Mesendoderm (in vitro differentiated cells): ENCODE results near the gene DGKI.

Experiments
- DNase-seq: peaks from one replicate; pipeline ENCODE4 v3.0.0; 2013
- H2AK5ac ChIP-seq: 2 replicates; pipeline ENCODE4 v1.6.1; 2013; ENCODE audit warnings: low read length, inconsistent platforms
- H2BK120ac ChIP-seq: 2 replicates; pipeline ENCODE4 v1.6.1; 2013; ENCODE audit warnings: low read depth, mild to moderate bottlenecking, low read length, moderate library complexity, mixed read lengths
- H2BK15ac ChIP-seq: replicated peaks from 2 replicates; pipeline ENCODE4 v1.6.1; 2013; ENCODE audit warnings: low read depth, mild to moderate bottlenecking, moderate library complexity
- H2BK5ac ChIP-seq: 2 replicates; pipeline ENCODE4 v1.6.1; 2013; ENCODE audit warnings: low read length, inconsistent platforms
- H3K18ac ChIP-seq: 2 replicates; pipeline ENCODE4 v1.6.1; 2013; ENCODE audit warnings: mild to moderate bottlenecking, low read length, mixed read lengths
- H3K23ac ChIP-seq: one replicate; pipeline ENCODE4 v1.6.1; 2013; ENCODE audit warnings: low read length
- H3K27ac ChIP-seq: 2 replicates; pipeline ENCODE4 v1.5.1; 2013; ENCODE audit warnings: low read depth, mild to moderate bottlenecking, inconsistent platforms, low read length, moderate library complexity
- H3K27me3 ChIP-seq: 2 replicates; pipeline ENCODE4 v1.6.1; 2013; ENCODE audit warnings: low read length, control low read depth, mild to moderate bottlenecking, inconsistent platforms; ENCODE audit not compliant: insufficient read depth, poor library complexity
- H3K36me3 ChIP-seq: 2 replicates; pipeline ENCODE4 v1.6.1; 2013; ENCODE audit warnings: low read length, inconsistent platforms; ENCODE audit not compliant: control insufficient read depth, insufficient read depth
- H3K4ac ChIP-seq: one replicate; pipeline ENCODE4 v1.6.1; 2013; ENCODE audit warnings: low read depth, mild to moderate bottlenecking, low read length, moderate library complexity
- H3K4me1 ChIP-seq: 2 replicates; pipeline ENCODE4 v1.6.1; 2013; ENCODE audit warnings: low read depth, low read length, inconsistent platforms; ENCODE audit not compliant: control insufficient read depth
- H3K4me2 ChIP-seq: 2 replicates; pipeline ENCODE4 v1.6.1; 2013; ENCODE audit warnings: low read length
- H3K4me3 ChIP-seq: 2 replicates; pipeline ENCODE4 v1.5.1; 2013; ENCODE audit warnings: mild to moderate bottlenecking, low read length
- H3K56ac ChIP-seq: one replicate; pipeline ENCODE4 v1.6.1; 2013; ENCODE audit warnings: low read length
- H3K79me1 ChIP-seq: 2 replicates; pipeline ENCODE4 v1.6.1; 2013; ENCODE audit warnings: low read length, inconsistent platforms
- H3K79me2 ChIP-seq: 2 replicates; pipeline ENCODE4 v1.6.1; 2013; ENCODE audit warnings: mild to moderate bottlenecking, low read length; ENCODE audit not compliant: control insufficient read depth, insufficient read depth
- H3K9ac ChIP-seq: 2 replicates; pipeline ENCODE4 v1.6.1; 2013; ENCODE audit warnings: low read length, inconsistent platforms
- H4K5ac ChIP-seq: one replicate; pipeline ENCODE4 v1.6.1; 2013; ENCODE audit warnings: low read length
- H4K8ac ChIP-seq: one replicate; pipeline ENCODE4 v1.6.1; 2013; ENCODE audit warnings: low read depth, mild to moderate bottlenecking, control low read depth, low read length, moderate library complexity
- WGBS: extraction: QIAGEN DNeasy Blood & Tissue Kit; methylation state at CpG from one replicate; pipeline ENCODE4 v1.1.7; 2013; ENCODE audit warnings: low lambda C conversion rate, missing lambda C conversion rate; ENCODE audit not compliant: insufficient coverage; ENCODE audit errors: extremely low coverage; 5-methylcytosine and 5-hydroxymethylcytosine counted together

DGKI gene

DNA sequence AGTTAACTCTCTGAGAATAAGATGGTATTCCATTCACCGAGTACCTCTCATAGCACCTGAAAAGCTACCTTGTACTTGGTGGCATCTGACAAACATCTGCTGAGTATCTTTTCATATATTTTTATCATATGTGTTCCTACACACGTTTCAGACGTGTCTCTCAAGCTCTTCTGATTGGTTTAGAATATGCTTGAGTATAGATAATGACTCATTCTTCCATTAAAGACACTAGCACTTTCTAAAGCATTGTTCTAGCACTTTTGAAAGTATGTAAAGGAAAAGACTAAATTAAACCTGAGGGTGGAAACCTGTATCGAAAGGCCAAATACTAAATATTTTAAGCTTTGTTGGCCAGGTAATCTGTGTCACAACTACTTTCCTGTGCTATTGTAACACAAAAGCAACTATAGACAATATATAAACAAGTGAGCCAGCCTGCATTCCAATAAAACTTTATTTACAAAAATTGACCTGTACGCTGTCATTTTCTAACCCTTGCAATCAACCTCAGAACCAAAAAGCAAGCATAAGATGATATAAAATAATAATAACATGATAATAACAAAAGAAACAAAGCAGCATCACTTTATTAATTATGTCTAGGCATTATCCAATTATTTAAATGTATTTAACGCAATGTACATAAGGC lies 95.3 kb downstream of the DGKI start:
- Histone ChIP-seq H2BK120ac (no peak overlapping the region), H3K56ac (no peak overlapping the region), H3K79me1 (no peaks in the 10 kb centered on the region), H2AK5ac (no peak overlapping the region), H3K4me1 (peaks cover 16% of the 10 kb centered on the region), H3K9ac (no peak overlapping the region), H3K27me3 (no peaks in the 10 kb centered on the region), H3K27ac (no peak overlapping the region), H4K5ac (no peak overlapping the region), H3K79me2 (no peaks in the 10 kb centered on the region), H3K18ac (no peak overlapping the region), H3K36me3 (no peaks in the 10 kb centered on the region), H3K23ac (no peak overlapping the region), H3K4me3 (no peak overlapping the region), H3K4ac (no peak overlapping the region), H2BK5ac (no peak overlapping the region), H4K8ac (no peak overlapping the region), H3K4me2 (no peak overlapping the region), H2BK15ac (no peak overlapping the region)
- no CpG with 5 or more reads among the region's 6 CpGs for WGBS
- no peak for DNase-seq

DNA sequence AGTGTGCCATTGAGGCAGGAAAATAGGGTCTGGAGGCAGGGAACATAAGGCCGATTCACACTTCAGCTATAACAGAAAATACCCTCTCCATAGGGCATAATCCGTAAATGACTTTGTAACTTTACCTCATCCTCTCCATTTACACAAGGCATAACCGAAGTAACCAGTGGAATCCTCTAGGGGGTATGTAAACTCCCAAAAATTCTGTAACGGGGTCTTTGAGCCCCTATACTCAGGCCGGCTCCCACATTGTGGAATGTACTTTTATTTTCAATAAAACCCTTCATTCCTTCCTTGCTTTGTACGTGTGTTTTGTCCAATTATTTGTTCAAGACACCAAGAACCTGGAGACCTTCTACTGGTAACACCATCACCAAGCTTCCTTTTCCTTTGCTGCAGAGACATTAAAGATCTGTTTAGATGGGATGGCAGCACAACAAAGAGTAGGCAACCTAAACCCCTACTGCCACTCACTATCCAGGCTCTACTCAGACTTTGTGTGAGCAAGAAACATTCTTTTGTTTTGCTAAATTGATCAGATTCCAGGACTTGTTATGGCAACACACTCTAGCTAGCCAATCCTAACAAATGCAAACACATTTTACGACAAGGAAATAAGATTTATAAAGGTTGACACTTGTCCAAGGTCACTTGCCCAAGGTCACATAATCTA lies 99.3 kb downstream of the DGKI start:
- Histone ChIP-seq H3K9ac (no peak overlapping the region), H3K79me1 (no peaks in the 10 kb centered on the region), H3K79me2 (no peaks in the 10 kb centered on the region), H2BK120ac (no peak overlapping the region), H3K4ac (no peak overlapping the region), H3K4me1 (no peaks in the 10 kb centered on the region), H4K5ac (no peak overlapping the region), H2BK15ac (no peak overlapping the region), H3K27me3 (no peaks in the 10 kb centered on the region), H3K4me3 (no peak overlapping the region), H3K23ac (no peak overlapping the region), H3K36me3 (no peaks in the 10 kb centered on the region), H2AK5ac (no peak overlapping the region), H2BK5ac (no peak overlapping the region), H3K18ac (no peak overlapping the region), H4K8ac (no peak overlapping the region), H3K56ac (no peak overlapping the region), H3K4me2 (no peak overlapping the region), H3K27ac (no peak overlapping the region)
- WGBS = no CpG with 5 or more reads among the region's 7 CpGs
- DNase-seq = peak; percentile 16

DNA sequence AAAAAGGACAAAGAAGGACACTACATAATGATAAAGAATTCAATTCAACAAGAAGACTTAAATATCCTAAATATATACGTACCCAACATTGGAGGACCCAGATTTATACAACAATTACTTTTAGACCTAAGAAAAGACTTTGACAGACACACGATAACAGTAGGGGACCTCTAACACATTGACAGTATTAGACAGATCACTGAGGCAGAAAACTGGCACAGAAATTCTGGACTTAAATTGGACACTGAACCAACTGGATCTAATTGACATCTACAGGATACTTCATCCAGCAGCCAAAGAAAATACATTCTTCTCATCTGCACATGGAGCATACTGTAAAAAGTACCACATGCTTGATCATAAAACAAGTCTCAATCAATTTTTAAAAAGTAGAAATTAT lies 103.8 kb downstream of the DGKI start:
- Histone ChIP-seq H2BK15ac (no peak overlapping the region), H3K79me2 (no peaks in the 10 kb centered on the region), H3K27me3 (no peaks in the 10 kb centered on the region), H3K4me3 (no peak overlapping the region), H3K4me2 (no peak overlapping the region), H3K18ac (no peak overlapping the region), H3K79me1 (no peaks in the 10 kb centered on the region), H3K56ac (no peak overlapping the region), H3K4ac (no peak overlapping the region), H3K9ac (no peak overlapping the region), H3K27ac (no peak overlapping the region), H2BK120ac (no peak overlapping the region), H4K8ac (no peak overlapping the region), H3K4me1 (no peaks in the 10 kb centered on the region), H3K23ac (no peak overlapping the region), H4K5ac (no peak overlapping the region), H3K36me3 (no peaks in the 10 kb centered on the region), H2BK5ac (no peak overlapping the region), H2AK5ac (no peak overlapping the region)
- no peak for DNase-seq
- no CpG with 5 or more reads among the region's 2 CpGs for WGBS

DNA sequence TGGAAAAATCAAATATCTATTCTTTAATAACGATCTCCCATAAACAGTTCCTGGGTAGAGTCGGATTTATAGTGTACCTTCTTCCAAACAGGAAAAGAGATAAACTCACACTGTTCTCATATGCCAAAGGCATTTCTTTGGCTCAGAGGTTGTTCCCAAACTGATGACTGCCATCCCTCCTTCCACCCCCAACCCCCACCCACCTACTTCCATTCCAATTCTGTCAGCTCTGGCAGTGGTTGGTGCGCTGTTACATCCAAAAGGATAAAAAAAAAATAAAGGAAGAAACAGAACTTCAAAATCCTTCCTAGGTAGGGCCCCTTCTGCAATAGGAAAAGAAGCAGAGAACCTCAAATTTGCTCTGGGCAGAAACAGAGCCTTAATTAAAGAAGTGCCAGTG lies 104.7 kb downstream of the DGKI start:
- H3K79me1 ChIP-seq = no peaks in the 10 kb centered on the region
- H3K4ac ChIP-seq = no peak overlapping the region
- no peaks in the 10 kb centered on the region for H3K27me3 ChIP-seq
- no peaks in the 10 kb centered on the region for H3K4me1 ChIP-seq
- no peak overlapping the region for H4K5ac ChIP-seq
- whole genome bisulfite sequencing = no CpG with 5 or more reads among the region's 3 CpGs
- no peak for DNase-seq
- H2AK5ac ChIP-seq = no peak overlapping the region
- H3K4me3 ChIP-seq = no peak overlapping the region
- no peak overlapping the region for H2BK120ac ChIP-seq
- no peak overlapping the region for H4K8ac ChIP-seq
- no peak overlapping the region for H3K18ac ChIP-seq
- no peak overlapping the region for H3K23ac ChIP-seq
- H3K79me2 ChIP-seq = no peaks in the 10 kb centered on the region
- no peak overlapping the region for H3K9ac ChIP-seq
- H2BK15ac ChIP-seq = no peak overlapping the region
- no peak overlapping the region for H2BK5ac ChIP-seq
- no peak overlapping the region for H3K56ac ChIP-seq
- no peak overlapping the region for H3K27ac ChIP-seq
- no peaks in the 10 kb centered on the region for H3K36me3 ChIP-seq
- H3K4me2 ChIP-seq = no peak overlapping the region

DNA sequence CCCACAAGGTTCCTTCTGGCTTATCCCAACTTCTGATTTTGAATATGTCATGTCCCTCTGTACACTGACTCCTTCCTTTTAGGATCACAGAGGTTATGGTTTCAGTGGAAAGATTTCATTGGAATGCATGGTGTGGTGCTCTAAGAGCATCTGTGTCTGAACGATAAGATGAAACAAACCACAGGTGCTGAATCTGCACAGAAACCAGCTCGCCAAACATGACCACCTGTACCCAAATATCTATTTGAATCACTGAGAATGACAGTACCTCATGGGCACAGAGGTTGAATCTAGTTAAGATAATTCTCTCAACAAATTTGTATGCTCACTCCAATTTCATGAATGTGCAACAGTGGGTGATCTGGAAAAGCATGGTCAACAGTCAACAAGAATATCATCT lies 105.3 kb downstream of the DGKI start:
- Histone ChIP-seq H3K27ac (no peak overlapping the region), H3K4me3 (no peak overlapping the region), H3K56ac (no peak overlapping the region), H4K8ac (no peak overlapping the region), H3K27me3 (no peaks in the 10 kb centered on the region), H2BK120ac (no peak overlapping the region), H3K79me2 (no peaks in the 10 kb centered on the region), H3K9ac (no peak overlapping the region), H3K79me1 (no peaks in the 10 kb centered on the region), H3K23ac (no peak overlapping the region), H3K18ac (no peak overlapping the region), H2BK15ac (no peak overlapping the region), H4K5ac (no peak overlapping the region), H3K4ac (no peak overlapping the region), H3K36me3 (no peaks in the 10 kb centered on the region), H2AK5ac (no peak overlapping the region), H2BK5ac (no peak overlapping the region), H3K4me1 (no peaks in the 10 kb centered on the region), H3K4me2 (no peak overlapping the region)
- no peak for DNase-seq
- no CpG with 5 or more reads among the region's 2 CpGs for WGBS

DNA sequence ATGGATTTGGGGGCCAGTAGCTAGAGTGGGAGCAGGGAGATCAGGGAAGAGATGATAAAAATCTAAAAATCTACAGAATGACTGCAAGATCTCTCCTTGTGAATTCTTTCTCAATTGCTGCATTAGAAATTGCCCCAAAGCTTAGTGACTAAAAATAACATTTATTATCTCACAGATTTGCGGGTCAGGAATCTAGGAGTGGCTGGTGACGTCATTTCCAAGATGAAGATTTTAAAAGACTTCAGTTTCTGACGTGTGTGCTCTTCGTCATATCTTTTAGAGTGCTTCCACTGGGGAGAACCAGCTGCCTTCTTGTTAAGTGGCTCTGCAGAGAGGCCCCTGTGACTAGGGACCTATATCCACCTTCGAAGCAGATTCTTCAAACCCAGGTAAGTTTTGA lies 112.6 kb downstream of the DGKI start:
- H3K18ac ChIP-seq = no peak overlapping the region
- no peak overlapping the region for H3K9ac ChIP-seq
- H3K4ac ChIP-seq = no peak overlapping the region
- no peak overlapping the region for H2BK5ac ChIP-seq
- no peak overlapping the region for H2AK5ac ChIP-seq
- H3K4me3 ChIP-seq = no peak overlapping the region
- H3K27ac ChIP-seq = no peak overlapping the region
- H4K8ac ChIP-seq = no peak overlapping the region
- no peak overlapping the region for H2BK120ac ChIP-seq
- no peaks in the 10 kb centered on the region for H3K4me1 ChIP-seq
- WGBS = no CpG with 5 or more reads among the region's 5 CpGs
- no peaks in the 10 kb centered on the region for H3K36me3 ChIP-seq
- no peak overlapping the region for H4K5ac ChIP-seq
- no peak overlapping the region for H2BK15ac ChIP-seq
- DNase-seq = no peak
- no peak overlapping the region for H3K56ac ChIP-seq
- H3K4me2 ChIP-seq = no peak overlapping the region
- H3K23ac ChIP-seq = no peak overlapping the region
- H3K79me2 ChIP-seq = no peaks in the 10 kb centered on the region
- no peaks in the 10 kb centered on the region for H3K79me1 ChIP-seq
- H3K27me3 ChIP-seq = no peaks in the 10 kb centered on the region
